Lower leg skin (tissue), 4 donors: ENCODE measurements around the gene CORO2A. TPM values are rescaled to one million over a fixed set of nuclear protein-coding genes. Genes with fewer than 3 reads are reported as not detected.

Experiments
- DNase-seq, 2 donors: peaks; one replicate each; pipeline ENCODE4 v3.0.0-alpha.2; 2019; ENCODE audit warnings: low spot score in 2 of 2
- H3K4me3 ChIP-seq: fragments of 200-600 bp; sonication (generic); 2 replicates; pipeline ENCODE4 v1.5.1; 2017; ENCODE audit warnings: mild to moderate bottlenecking, low read depth; ENCODE audit not compliant: poor library complexity, severe bottlenecking
- CTCF ChIP-seq, 3 donors: fragments of 450-650 bp; IDR thresholded peaks; one replicate each; pipeline ENCODE4 v1.5.1; 2016; ENCODE audit warnings: antibody characterized with exemption in 3 of 3, mild to moderate bottlenecking in 3 of 3, moderate library complexity in 2 of 3
- POLR2A ChIP-seq, 2 donors: fragments of 450-650 bp; IDR thresholded peaks; one replicate each; pipeline ENCODE4 v1.6.1; 2016 to 2017; ENCODE audit warnings: antibody characterized with exemption in 2 of 2, mild to moderate bottlenecking in 1 of 2, moderate library complexity in 1 of 2
- WGBS, 2 donors: methylation state at CpG; one replicate each; pipeline ENCODE4 v1.1.5; 2018; 5-methylcytosine and 5-hydroxymethylcytosine counted together
- intact Hi-C: fragments of 100-400 bp; cut with DNase I; formaldehyde crosslinking; loops from one replicate; pipeline ENCODE4 v1.15.0; 2023; ENCODE audit warnings: low total_unique reads
- total RNA-seq, 4 donors: library from RNA; depleted of rRNA; stranded (reverse); fragments of >200 nt; gene quantifications; one replicate each; pipeline ENCODE4 v1.1.0, GENCODE V29; 2016

The CORO2A gene
- total RNA-seq, 4 donors from 2014 or later = 20.8 to 31.4 (median 25.4) TPM

GRCh38 chr9:98154678-98155077 is 37.8 kb downstream of the CORO2A start:
- H3K4me3 ChIP-seq = no peak overlapping the region
- 59 to 69% methylated on average over 2 of the region's 2 CpGs for WGBS, 2 donors
- TF ChIP-seq POLR2A (IDR thresholded peaks at IDR 0.05) (no peak), CTCF (IDR thresholded peaks at IDR 0.05) (no peak)
- no peak for DNase-seq
- intact Hi-C loops = no loop called here

GRCh38 chr9:98152526-98152925 is 39.9 kb downstream of the CORO2A start:
- DNase-seq = no peak
- intact Hi-C loops = no loop called here
- H3K4me3 ChIP-seq = no peak overlapping the region
- TF ChIP-seq CTCF (IDR thresholded peaks at IDR 0.05) (no peak), POLR2A (IDR thresholded peaks at IDR 0.05) (no peak)

DNA sequence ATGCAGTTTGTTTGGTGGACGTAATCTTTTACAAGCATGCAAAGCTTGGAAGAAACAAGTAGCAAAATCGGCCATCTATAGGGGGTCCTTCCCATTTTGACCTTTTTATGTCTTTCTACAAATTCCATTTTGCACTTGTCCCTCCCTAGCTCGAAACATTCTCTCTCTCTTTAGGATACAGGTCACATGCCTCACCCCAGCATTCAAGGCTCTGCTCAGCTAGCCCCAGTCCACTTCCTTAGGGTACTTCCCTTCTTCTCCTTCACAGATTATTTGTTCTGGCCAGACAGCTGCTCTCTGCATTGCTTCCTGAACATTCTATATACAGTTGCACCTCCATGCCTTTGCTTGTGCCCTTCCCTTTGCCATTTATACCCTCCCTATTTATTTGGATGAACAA is 41.7 kb downstream of the CORO2A start:
- intact Hi-C loops = no loop called here
- no peak overlapping the region for H3K4me3 ChIP-seq
- WGBS, 2 donors = 77 to 79% methylated on average over 3 of the region's 3 CpGs
- TF ChIP-seq POLR2A (IDR thresholded peaks at IDR 0.05) (no peak), CTCF (IDR thresholded peaks at IDR 0.05) (no peak)
- no peak for DNase-seq

GRCh38 chr9:98150164-98150563 is 42.3 kb downstream of the CORO2A start:
- DNase-seq = no peak
- no peak overlapping the region for H3K4me3 ChIP-seq
- intact Hi-C loops = no loop called here
- TF ChIP-seq CTCF (IDR thresholded peaks at IDR 0.05) (no peak), POLR2A (IDR thresholded peaks at IDR 0.05) (no peak)
- WGBS, 2 donors = 83 to 90% methylated on average over 7 of the region's 7 CpGs

GRCh38 chr9:98149422-98149821 is 43.0 kb downstream of the CORO2A start:
- H3K4me3 ChIP-seq = no peak overlapping the region
- WGBS, 2 donors = 60 to 71% methylated on average over 3 of the region's 3 CpGs
- no peak for DNase-seq
- intact Hi-C loops = no loop called here
- TF ChIP-seq CTCF (IDR thresholded peaks at IDR 0.05) (no peak), POLR2A (IDR thresholded peaks at IDR 0.05) (no peak)

DNA sequence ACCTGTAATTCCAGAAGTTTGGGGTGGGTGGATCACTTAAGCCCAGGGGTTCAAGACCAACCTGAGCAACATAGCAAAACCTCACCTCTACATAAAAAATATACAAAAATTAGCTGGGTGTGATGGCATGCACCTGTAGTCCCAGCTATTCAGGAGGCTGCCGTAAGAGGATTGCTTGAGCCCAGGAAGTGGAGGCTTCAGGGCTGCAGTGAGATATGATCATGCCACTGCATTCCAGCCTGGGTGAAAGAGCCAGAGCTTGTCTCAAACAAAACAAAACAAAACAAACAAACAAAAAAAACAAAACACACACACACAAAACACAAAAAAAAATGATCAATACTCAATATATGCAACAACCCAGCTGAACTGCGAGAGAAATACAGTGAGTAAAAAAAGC is 44.0 kb downstream of the CORO2A start:
- TF ChIP-seq POLR2A (IDR thresholded peaks at IDR 0.05) (no peak), CTCF (IDR thresholded peaks at IDR 0.05) (no peak)
- no peak for DNase-seq
- intact Hi-C loops = no loop called here
- 83 to 84% methylated on average over 2 of the region's 2 CpGs for WGBS, 2 donors
- H3K4me3 ChIP-seq = no peak overlapping the region
